ENCODE data around the gene ATF6. TPM values are rescaled to one million over a fixed set of nuclear protein-coding genes. Genes with fewer than 3 reads are reported as not detected.

Gene ATF6
- total and polyA plus RNA-seq, 9 of the 15 experiments (the other 6 are each of a cell fraction or from before 2014, with no cell fraction given), result 11.7 to 32.4 (median 20.4) TPM

- Histone ChIP-seq H3K79me2 (ENCODE audit: control insufficient read depth, insufficient read depth, low read length) (no peaks in the 10 kb centered on the region), H4K20me1 (replicated peaks; ENCODE audit: control insufficient read depth, insufficient read depth, low read length) (no peaks in the 10 kb centered on the region), H3K27ac (ENCODE audit: extremely low read depth, low read depth, low read length) (no peak overlapping the region), H3K4me3 (no peak overlapping the region), H3K36me3 (ENCODE audit: control insufficient read depth, insufficient read depth, low read length) (peaks cover 4% of the 10 kb centered on the region; the same call in 2 of the 3 replicates), H3K9ac (ENCODE audit: insufficient read depth in 1 of 2, low read depth in 2 of 2, low read length in 2 of 2) (no peak overlapping the region), H3K4me1 (replicated peaks in 1 of 2; ENCODE audit: control insufficient read depth in 2 of 2, insufficient read depth in 2 of 2, low read length in 2 of 2) (no peaks in the 10 kb centered on the region), H3K9me3 (replicated peaks; ENCODE audit: control insufficient read depth, insufficient read depth, low read depth, low read length) (no peaks in the 10 kb centered on the region), H2AFZ (ENCODE audit: low read depth, low read length) (no peak overlapping the region), H3K27me3 (ENCODE audit: control insufficient read depth in 2 of 2, insufficient read depth in 2 of 2, low read length in 2 of 2) (no peaks in the 10 kb centered on the region), H3K4me2 (ENCODE audit: insufficient read depth, low read length) (no peak overlapping the region), H3K9me1 (ENCODE audit: control insufficient read depth, insufficient read depth, low read length) (no peaks in the 10 kb centered on the region)
- CTCF ChIA-PET (ENCODE audit: low intra/inter-chr PET ratio), result no interaction called here
- WGBS (ENCODE audit: insufficient coverage, low coverage, missing lambda C conversion rate), result 70% methylated on average over 6 of the region's 6 CpGs
- ATAC-seq, result no peak
- POLR2A ChIA-PET, result interaction anchor here (1.7 kb wide), 1 partner anchor 10 kb away, joined by 5 read pairs; no protein-coding TSS in a partner anchor
- intact Hi-C loops (cut with micrococcal nuclease), result no loop called here
- no peak for FAIRE-seq
- no peak for DNase-seq (ENCODE audit: extremely low read depth in 1 of 4, low spot score in 3 of 4)
- in situ Hi-C loops (cut with MboI), result no loop called here
- TF ChIP-seq SAP30 (IDR thresholded peaks at IDR 0.05; ENCODE audit: borderline replicate concordance, insufficient read depth, low read depth, low read length, poor library complexity, severe bottlenecking), result no peak
- no peak for TF ChIP-seq PATZ1 (CRISPR knock-in tag; IDR thresholded peaks at IDR 0.05; ENCODE audit: borderline replicate concordance)
- TF ChIP-seq DACH1 (IDR thresholded peaks at IDR 0.05; ENCODE audit: partially characterized antibody), result no peak
- TF ChIP-seq CHD1 (IDR thresholded peaks at IDR 0.05; ENCODE audit: low read length), result no peak
- TF ChIP-seq BDP1 (IDR thresholded peaks at IDR 0.05; ENCODE audit: insufficient read depth, insufficient read length), result no peak
- no peak for TF ChIP-seq ESRRA (IDR thresholded peaks at IDR 0.05; ENCODE audit: borderline replicate concordance, low read depth)
- no peak for TF ChIP-seq HDGF (IDR thresholded peaks at IDR 0.05)
- no peak for TF ChIP-seq HNRNPL (IDR thresholded peaks at IDR 0.05; ENCODE audit: low read depth, low read length)
- no peak for TF ChIP-seq AFF1 (IDR thresholded peaks at IDR 0.05; ENCODE audit: low read depth in 1 of 2, partially characterized antibody in 2 of 2)
- no peak for TF ChIP-seq NCOA1 (IDR thresholded peaks at IDR 0.05; ENCODE audit: low read depth)
- TF ChIP-seq NFE2 (IDR thresholded peaks at IDR 0.05; ENCODE audit: low read depth), result no peak
- TF ChIP-seq ZBTB7A (IDR thresholded peaks at IDR 0.05; ENCODE audit: borderline replicate concordance, control insufficient read depth, low read depth, low read length), result no peak
- no TSS peak for BruUV-seq (replicated peaks)
Measured at GRCh38 chr1:161933592-161934588, 167.8 kb downstream of the ATF6 start.
